Esophagus squamous epithelium (tissue), 4 donors: ENCODE results near the gene SPSB1.

Source experiments
- POLR2A ChIP-seq, 4 donors: fragments of 450-650 bp; IDR thresholded peaks; one replicate each; pipeline ENCODE4 v1.6.1; 2017; ENCODE audit warnings: antibody characterized with exemption in 4 of 4, mild to moderate bottlenecking in 4 of 4, moderate library complexity in 3 of 4
- TF ChIP-seq, protein P1 (sequence below), 6 experiments: fragments of 450-650 bp in 4 of 6; fragments of 200-600 bp in 2 of 6; sonication (generic) in 2 of 6; IDR thresholded peaks; one replicate each; pipeline ENCODE4 v1.5.1; 2016 to 2019; ENCODE audit warnings: antibody characterized with exemption in 6 of 6, mild to moderate bottlenecking in 4 of 6, moderate library complexity in 4 of 6

DNA sequence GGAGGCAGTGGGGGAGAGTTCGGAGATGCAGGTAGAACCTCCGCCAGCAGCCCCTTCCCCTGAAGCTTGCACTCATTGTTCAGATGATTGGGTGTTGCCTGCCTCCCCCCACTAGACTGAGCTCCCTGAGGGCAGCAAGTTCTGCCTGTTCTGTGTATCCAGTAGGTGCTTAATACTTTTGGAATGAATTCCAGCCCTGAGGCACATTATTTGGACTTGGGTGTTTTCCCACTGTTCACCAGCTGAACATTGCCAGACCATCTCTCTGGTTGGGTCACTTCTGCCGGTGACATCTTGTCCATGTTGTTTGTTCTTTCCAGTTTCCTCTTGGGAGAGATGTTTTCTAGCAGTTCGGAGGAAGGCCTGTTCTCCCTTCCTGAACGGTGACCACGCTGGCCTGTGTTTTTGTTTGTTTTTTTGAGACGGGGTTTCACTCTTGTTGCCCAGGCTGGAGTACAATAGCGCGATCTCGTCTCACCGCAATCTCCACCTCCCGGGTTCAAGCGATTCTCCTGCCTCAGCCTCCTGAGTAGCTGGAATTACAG is 48.7 kb downstream of the SPSB1 start:
- TF ChIP-seq, protein P1, sequence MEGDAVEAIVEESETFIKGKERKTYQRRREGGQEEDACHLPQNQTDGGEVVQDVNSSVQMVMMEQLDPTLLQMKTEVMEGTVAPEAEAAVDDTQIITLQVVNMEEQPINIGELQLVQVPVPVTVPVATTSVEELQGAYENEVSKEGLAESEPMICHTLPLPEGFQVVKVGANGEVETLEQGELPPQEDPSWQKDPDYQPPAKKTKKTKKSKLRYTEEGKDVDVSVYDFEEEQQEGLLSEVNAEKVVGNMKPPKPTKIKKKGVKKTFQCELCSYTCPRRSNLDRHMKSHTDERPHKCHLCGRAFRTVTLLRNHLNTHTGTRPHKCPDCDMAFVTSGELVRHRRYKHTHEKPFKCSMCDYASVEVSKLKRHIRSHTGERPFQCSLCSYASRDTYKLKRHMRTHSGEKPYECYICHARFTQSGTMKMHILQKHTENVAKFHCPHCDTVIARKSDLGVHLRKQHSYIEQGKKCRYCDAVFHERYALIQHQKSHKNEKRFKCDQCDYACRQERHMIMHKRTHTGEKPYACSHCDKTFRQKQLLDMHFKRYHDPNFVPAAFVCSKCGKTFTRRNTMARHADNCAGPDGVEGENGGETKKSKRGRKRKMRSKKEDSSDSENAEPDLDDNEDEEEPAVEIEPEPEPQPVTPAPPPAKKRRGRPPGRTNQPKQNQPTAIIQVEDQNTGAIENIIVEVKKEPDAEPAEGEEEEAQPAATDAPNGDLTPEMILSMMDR (IDR thresholded peaks at IDR 0.05), result no peak
- TF ChIP-seq POLR2A (IDR thresholded peaks at IDR 0.05), result no peak
